Endometrium (tissue), 2 donors: ENCODE data around the gene RAP2B.
"Not testable (repeated sequence)": the region's sequence is repeated elsewhere in the genome, so short reads cannot be mapped to it uniquely, and the experiment has no call there.

Experiments used
- FAIRE-seq: peaks from 2 replicates; lab custom pipeline; 2012; peaks lifted over from hg19 to GRCh38; lab: Jason Lieb, UNC
- donor health status: control.
- donor health status: control.

RAP2B gene

DNA sequence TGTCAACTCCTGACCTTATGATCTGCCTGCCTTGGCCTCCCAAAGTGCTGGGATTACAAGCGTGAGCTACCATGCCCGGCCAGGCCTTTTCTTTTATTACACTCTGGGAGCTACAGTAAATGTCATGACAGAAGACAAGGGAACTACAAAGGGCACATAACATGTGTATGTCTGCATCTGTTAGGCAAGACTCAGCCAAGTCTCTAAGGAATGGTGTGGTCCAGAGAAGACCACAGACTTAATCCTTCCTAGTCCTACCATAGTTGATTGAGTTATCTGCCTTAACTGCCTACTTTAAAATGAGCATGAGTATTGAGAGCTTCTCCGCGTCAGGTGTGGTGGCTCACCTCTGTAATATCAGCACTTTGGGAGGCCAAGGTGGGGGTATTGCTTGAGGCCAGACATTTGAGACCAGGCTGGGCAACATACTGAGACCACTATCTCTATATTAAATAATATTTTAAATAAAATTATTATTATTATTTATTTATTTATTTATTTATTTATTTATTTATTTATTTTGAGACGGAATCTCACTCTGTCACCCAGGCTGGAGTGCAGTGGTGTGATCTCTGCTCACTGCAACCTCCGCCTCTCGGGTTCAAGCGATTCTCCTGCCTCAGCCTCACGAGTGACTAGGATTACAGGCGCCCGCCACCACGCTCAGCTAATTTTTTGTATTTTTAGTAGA, 31.9 kb downstream of the RAP2B start:
- not testable (repeated sequence) for FAIRE-seq

DNA sequence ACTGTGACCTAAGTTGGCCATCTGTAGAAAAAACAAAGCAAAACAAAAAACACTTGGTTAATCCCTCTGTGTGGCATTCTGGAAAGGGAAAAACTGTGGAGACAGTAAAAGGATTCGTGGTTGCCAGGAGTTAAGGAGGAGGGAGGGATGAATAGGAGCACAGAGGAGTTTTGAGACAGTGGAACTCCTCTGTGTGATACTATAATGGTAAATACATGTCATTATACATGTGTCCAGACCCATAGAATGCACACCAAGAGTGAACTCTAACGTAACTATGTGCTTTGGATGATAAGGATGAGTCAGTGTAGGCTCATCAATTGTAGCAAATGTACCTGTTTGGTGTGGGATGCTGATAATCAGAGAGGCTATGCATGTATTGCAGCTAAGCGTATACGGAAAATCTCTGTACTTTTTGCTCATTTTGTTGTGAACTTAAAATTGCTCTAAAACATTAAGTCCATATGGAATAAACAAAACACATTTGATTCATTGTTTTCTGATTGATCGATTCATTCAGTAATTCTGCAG, 33.4 kb downstream of the RAP2B start:
- peak; percentile 86 for FAIRE-seq

DNA sequence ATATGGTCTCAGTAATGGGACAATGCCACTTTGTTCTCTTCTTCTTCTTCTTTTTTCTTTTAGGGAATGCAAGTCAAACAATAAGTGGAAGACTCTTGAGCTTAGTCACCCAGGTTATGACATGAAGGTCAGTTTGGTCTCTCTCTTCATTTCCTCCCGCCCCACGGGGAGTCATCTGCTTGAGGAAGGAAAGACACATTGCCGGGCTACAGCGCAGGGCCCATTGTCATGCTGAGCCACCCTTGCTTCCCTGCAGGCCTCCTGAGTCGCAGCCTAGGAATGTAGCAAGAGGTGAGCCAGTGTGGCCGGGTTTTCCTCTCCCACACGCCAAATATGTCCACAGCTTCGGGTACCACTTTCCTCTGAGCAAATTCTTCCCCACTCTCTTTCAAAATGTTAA, 47.6 kb downstream of the RAP2B start:
- FAIRE-seq = no peak

DNA sequence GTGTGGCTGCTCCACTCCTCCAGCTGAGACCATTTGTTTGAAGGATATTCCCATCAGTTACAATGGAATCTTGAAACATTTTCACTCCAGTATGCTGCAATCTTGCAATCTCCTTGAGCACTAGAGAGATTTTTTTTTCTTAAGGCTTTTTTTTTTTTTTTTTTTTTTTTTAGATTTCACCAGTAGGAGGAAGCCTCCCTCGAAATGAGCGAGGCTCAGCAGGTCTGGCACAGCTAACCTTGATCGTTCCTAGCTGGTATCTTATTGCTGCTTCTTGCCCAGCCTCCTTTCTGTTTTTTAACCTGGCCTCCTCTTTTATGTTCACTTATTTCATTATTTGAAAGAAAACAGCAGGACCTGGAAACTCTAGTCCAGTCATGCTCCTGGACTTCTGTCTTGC, 48.1 kb downstream of the RAP2B start:
- no peak for FAIRE-seq

DNA sequence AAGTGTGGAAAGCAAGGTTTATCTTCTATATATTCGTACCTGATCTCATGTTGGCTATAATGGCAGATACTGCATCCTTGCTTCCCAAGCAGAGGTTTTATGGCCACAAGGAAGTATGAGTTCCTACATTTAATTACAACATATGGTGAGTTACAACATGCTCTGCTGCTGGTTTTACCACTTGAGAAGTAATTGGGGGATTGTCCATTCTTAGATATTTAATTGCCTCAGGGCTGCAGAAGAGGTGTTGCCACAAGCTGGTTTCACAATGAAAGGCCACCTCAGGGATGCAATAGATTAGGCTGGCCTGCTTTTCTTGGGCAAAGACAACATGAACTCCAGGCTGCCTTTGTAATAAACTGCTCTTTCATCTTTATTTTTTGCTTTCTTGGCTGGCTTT, 48.6 kb downstream of the RAP2B start:
- FAIRE-seq = no peak

DNA sequence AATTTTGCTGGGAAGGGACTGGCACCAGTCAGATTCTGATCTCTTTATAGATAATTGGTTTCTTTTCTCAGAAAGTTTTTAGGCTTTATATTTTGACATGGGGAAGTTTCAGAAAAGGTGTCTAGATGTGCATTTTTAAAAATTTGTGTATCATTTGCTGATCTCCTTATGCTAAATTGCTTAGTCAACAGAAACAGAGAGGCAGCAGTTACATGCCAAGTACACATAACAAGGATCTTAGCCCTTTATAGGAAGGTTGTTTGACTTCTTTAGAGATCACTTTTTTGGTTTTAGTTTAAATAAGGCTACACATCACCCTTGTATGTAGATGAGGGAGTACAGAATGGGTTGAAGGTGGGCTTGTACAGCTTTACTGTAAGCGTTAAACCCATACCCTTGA, 53.5 kb downstream of the RAP2B start:
- no peak for FAIRE-seq

DNA sequence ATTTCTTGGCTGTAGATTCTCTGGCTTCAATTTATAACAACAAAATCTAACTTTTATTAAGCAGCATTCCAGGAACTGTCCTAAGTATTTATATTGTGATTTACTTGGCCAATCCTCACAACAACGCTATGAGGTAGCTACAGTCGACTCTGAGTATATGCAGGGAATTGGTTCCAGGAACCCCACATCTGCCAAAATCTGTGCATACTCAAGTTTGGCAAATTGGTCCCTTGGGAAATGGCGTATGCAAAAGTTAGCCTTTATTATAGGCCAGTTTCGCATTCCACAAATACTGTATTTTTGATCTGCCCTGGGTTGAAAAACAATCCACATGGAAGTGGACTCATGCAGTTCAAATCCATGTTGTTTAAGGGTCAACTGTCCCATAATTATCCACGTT, 53.9 kb downstream of the RAP2B start:
- peak; percentile 80 for FAIRE-seq

DNA sequence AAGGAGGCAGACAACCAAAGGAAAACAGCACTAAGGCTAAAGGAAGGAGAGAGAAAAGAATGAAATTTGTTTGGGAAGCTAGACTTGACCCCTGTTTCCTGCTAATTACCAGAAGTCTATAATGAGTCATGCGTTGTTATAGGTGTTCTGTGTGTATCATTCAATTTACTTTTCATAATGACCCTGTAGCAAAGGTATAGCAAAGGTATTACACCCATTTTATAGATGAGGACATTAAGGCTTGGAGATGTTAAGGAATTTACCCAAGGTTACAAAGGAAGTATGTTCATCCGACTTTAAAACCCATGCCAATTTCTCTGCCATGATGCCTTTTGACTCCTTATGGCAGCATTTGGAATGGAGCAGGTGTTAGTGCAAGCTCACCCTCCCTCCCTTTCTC, 54.9 kb downstream of the RAP2B start:
- no peak for FAIRE-seq

DNA sequence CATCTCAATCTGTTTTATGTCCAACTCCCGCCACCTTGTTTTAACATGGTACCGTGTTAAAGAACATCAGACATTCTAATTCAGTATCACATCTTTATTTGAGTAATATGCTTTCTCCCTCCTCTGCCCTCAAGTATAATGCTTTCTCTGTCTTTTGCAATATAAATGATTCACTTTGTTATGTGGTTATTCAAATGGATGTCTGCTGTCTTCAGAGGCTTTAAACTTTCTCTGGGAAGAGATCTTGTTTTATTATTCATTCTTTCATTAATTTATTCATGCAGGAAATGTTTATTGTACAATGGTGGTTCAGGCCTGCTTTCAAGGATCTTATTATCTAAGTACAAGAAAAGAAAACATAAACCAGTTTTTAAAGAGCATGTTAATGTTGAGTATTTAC, 57.1 kb downstream of the RAP2B start:
- FAIRE-seq = no peak
